HepG2 (cell line): Measurements from ENCODE around the gene SASH1. TPM values are rescaled to one million over a fixed set of nuclear protein-coding genes. Genes with fewer than 3 reads are reported as not detected.

Experiments used
- ARID5B ChIP-seq: IDR thresholded peaks from 2 replicates; pipeline ENCODE4 v1.4.0; 2020; ENCODE audit warnings: mild to moderate bottlenecking, missing genetic modification reagents
- FOSL2 ChIP-seq: sonication (generic); formaldehyde crosslinking; IDR thresholded peaks from 2 replicates; pipeline ENCODE4 v1.4.0; 2020; ENCODE audit warnings: missing genetic modification reagents
- HDAC2 ChIP-seq: sonication (generic); formaldehyde crosslinking; IDR thresholded peaks from 2 replicates; pipeline ENCODE4 v1.4.0; 2020; ENCODE audit warnings: missing genetic modification reagents
- NFYC ChIP-seq: IDR thresholded peaks from 2 replicates; pipeline ENCODE4 v1.6.1; 2016; ENCODE audit warnings: missing genetic modification reagents, missing compliant biosample characterization
- PAXIP1 ChIP-seq: sonication (generic); formaldehyde crosslinking; conservative IDR thresholded peaks from 2 replicates; pipeline ENCODE4 v1.4.0; 2020; ENCODE audit warnings: mild to moderate bottlenecking, missing genetic modification reagents, moderate library complexity
- SIN3A ChIP-seq: IDR thresholded peaks from 2 replicates; pipeline ENCODE4 v1.6.1; 2011; ENCODE audit warnings: low read depth, mild to moderate bottlenecking, control low read depth, low read length, borderline replicate concordance
- ZMAT5 ChIP-seq: sonication (generic); formaldehyde crosslinking; IDR thresholded peaks from 2 replicates; pipeline ENCODE4 v1.5.0; 2020; ENCODE audit warnings: mild to moderate bottlenecking, low read depth, missing genetic modification reagents, borderline replicate concordance
- ZNF121 ChIP-seq: sonication (generic); formaldehyde crosslinking; IDR thresholded peaks from 2 replicates; pipeline ENCODE4 v1.5.0; 2020; ENCODE audit warnings: mild to moderate bottlenecking, missing genetic modification reagents
- ZNF710 ChIP-seq: sonication (generic); formaldehyde crosslinking; IDR thresholded peaks from 2 replicates; pipeline ENCODE4 v1.5.0; 2020; ENCODE audit warnings: mild to moderate bottlenecking, missing genetic modification reagents, borderline replicate concordance
- polyA plus RNA-seq, 8 experiments: library from polyadenylated mRNA; depleted of rRNA in 3 of 8; stranded (reverse) in 7 of 8; unstranded in 1 of 8; fragments of >200 nt; fragmentation: Illumina TruSeq in 4 of 8; extraction: Trizol in 4 of 8; gene quantifications; 2 replicates each; pipeline versions ENCODE4 v1.2.1 to v1.2.3, GENCODE V29; 2011 to 2016; ENCODE audit warnings: low read depth in 4 of 8, missing spikeins in 1 of 8, mixed read lengths in 1 of 8; ENCODE audit not compliant: insufficient read depth in 1 of 8
- small RNA-seq, 3 experiments: library from RNA; depleted of rRNA; stranded (forward); fragments of <200 nt; gene quantifications; one replicate each; pipeline ENCODE3, GENCODE V24; 2012; ENCODE audit warnings: low read depth in 2 of 3, low replicate concordance in 1 of 3; ENCODE audit not compliant: insufficient read length in 3 of 3, insufficient read depth in 2 of 3
- total RNA-seq, 5 experiments: library from RNA; depleted of rRNA; stranded (reverse); fragments of >200 nt; fragmentation: Illumina TruSeq; extraction: Trizol; gene quantifications; 2 replicates each; pipeline ENCODE4 v1.2.3, GENCODE V29; 2016; ENCODE audit warnings: low read depth in 1 of 5

SASH1 gene
- total and polyA plus RNA-seq, 2 of the 13 experiments (the other 11 are each of a cell fraction or from before 2014, with no cell fraction given) = 7.5 to 8.2 TPM

GRCh38 chr6:148599967-148600426 is 257.4 kb downstream of the SASH1 start (continued):
- 0 out of 2 replicates have a peak, but pooled peaks have one; percentile 17 for TF ChIP-seq PAXIP1 (CRISPR knock-in tag)
- TF ChIP-seq ZMAT5 (CRISPR knock-in tag) = no peak
- TF ChIP-seq ZNF710 (CRISPR knock-in tag) = no peak
- no peak for TF ChIP-seq HDAC2
- 0 out of 2 replicates have a peak, but pooled peaks have one; percentile 19 for TF ChIP-seq ARID5B
- TF ChIP-seq FOSL2 (CRISPR knock-in tag) = peak; percentile 18; the same call in 1 of the 2 replicates
- peak; percentile 37; the same call in 1 of the 2 replicates for TF ChIP-seq NFYC
- no peak for TF ChIP-seq SIN3A
- no peak for TF ChIP-seq ZNF121 (CRISPR knock-in tag)

Small RNAs within 50 kb of the gene (small RNA-seq; reads per million reads assigned to genes)
- gene SNRPEP6 = 0 reads per million in 3 experiments
